CD4-positive, alpha-beta T cell treated with Interleukin-10 for 1 hour (primary cell): ENCODE measurements around the gene TMEM181.
"Not testable (repeated sequence)": the region's sequence is repeated elsewhere in the genome, so short reads cannot be mapped to it uniquely, and the experiment has no call there.

Experiments
- DNase-seq: peaks from one replicate; pipeline ENCODE4 v3.0.0-alpha.2; 2020

The TMEM181 gene, protein sequence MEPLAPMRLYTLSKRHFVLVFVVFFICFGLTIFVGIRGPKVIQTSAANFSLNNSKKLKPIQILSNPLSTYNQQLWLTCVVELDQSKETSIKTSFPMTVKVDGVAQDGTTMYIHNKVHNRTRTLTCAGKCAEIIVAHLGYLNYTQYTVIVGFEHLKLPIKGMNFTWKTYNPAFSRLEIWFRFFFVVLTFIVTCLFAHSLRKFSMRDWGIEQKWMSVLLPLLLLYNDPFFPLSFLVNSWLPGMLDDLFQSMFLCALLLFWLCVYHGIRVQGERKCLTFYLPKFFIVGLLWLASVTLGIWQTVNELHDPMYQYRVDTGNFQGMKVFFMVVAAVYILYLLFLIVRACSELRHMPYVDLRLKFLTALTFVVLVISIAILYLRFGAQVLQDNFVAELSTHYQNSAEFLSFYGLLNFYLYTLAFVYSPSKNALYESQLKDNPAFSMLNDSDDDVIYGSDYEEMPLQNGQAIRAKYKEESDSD

DNA sequence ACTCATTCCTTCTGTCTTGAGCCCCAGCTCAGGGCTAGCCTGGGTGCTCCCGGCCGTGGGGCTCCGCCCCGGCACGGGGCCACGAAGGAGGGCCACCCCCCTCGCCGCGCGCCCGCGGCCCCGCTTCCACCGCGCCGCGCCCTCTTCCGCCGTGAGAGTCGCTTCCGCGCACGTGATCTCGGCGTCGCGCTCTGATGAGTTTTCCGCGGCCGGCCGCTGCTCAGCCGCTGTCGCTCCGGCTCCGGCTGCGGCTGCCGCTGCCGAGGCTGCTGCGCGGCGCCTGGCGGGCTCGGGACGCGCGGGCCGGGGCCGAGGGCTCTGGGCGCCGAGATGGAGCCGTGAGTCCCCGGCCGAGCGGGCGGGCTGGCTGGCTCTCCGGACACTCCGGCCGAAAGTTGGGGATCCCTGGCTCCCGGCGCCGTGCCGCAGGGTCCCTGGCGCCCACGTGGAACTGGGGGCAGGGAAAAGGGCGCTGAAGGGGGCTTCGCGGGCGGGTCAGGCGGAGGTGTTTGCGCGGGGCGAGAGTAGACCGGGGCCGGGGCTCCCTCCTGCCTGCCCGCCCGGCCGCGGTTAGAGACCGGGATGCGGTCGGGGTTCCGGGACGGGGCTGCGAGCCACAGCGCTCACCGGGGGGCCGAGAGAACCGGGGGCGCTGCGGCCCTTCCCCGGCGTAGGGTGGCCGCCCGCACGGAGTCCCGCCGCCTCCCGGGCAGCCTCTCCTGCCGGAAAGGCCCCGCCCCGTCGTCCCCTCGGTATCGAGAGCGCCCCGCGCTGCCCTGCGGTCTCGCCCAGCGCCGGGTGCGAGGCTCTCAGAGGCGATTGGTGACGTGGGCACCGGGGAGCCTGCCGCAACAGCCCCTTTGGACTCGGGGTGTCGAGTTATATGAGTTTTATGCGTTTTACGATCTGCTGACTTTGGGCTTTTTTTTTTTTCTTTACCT lies at the start of gene TMEM181:
TMEM181 (plus strand) TSS at position 197 of the 941 bp plus-strand sequence; CDS start at position 331, 134 bp downstream.
- peak; percentile 89 for DNase-seq

DNA sequence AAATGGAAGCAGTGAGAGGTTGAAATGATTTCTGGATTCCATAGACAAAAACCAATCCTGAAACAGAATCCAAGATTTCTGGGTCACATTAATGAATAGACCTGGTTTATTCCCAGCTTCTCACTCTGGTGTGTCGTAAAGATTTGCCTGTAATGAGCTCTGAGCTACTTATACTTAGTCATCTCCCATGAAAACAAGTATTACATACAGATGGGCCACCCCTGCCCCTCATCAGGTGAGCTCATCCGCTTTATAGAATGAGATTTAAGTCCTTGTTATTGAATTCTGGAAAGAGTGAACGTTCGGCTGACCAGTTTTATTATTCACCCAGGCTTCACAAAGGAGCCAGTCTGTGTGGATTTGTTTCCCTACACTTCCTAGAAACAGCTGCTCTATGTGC lies 47.1 kb upstream of the TMEM181 start:
- DNase-seq, result no peak

DNA sequence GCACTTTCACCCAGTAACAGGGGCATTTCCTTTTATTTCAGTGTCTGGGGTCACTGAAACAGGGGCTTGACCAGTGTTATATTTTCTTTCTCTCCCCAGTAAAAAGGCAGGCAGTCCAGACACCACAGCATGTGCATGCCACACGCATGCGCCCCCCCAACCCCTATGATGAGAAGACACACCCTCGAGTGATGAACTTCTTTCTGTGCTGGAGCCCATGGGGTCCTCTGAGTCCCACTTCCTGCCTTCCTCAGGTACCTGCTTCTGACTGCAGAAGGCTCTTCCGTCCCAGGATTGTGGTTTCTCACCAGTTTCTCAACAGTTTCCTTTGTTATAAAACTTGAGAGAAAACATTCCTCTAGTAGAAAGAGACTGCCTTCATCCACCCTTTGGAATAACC lies 45.7 kb upstream of the TMEM181 start:
- DNase-seq, result no peak

DNA sequence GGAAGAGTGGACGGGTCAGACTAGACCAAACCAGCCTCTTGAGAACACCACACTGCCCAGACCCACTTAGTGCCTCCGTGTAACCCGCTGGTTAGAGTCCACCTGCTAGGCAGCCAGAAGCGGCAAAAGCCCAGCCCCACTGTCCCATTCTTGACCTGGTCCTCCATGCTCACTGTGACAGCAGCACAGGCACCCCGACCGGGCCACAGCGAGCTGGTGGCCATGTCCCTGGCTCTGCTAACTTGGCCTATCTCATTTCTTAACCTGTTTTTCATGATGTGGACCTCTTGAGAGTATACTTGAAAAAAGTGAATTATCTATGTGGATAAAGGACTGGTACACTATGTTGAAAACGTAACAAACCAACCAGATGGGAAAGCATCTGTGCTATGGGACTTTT lies 44.9 kb upstream of the TMEM181 start:
- DNase-seq, result no peak

DNA sequence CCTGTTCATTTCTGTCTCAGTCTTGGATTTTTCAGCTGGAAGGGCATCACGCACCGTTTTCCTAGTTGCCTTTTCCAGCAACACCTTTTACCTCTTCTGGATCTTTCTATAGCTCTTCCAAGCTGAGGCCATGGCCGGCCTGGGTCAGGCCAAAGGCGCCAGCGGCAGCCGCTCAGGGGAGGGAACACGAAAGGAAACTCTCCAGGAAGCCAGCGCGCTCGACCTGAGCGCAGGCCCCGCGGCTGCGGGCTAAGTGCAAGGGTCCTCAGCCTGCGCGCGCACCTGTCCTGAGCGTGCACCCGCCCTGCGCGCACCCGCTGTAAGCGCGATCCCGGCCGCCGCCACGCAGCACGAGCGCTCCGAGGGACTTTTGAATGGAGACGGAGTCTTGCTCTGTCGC lies 43.8 kb upstream of the TMEM181 start:
- no peak for DNase-seq

DNA sequence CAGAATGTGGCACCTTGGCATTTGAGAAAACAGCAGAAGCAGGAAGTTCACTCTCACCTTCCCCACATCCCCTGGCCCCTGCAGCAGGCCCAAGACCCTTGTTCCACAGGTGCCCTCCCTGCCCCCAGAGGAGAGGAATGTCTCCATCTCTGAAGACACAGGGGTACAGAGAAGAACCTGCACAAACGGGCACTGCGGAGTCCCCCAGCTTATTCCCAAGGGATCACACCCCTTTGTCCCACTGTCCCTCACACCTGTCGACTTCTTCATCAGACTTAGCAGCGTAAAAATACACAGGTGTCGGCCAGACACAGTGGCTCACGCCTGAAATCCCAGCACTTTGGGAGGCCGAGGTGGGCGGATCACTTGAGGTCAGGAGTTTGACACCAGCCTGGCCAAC lies 42.9 kb upstream of the TMEM181 start:
- no peak for DNase-seq

DNA sequence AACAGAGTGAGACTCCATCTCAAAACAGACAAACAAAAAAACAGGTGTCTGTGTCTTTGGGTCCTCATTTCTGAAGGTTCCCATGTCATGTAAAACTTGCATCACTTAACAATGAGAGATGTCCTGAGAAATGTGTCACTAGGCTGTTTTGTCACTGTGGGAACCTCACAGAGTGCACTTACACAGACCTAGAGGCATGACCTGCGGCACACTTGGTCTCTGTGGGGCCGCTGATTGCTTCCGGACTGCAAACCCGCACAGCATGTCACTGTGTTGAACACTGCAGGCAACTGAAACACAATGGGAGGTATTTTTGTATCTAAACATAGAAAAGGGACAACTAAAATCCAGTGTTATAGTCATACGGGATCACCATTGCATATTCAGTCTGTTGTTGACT lies 42.3 kb upstream of the TMEM181 start:
- no peak for DNase-seq

DNA sequence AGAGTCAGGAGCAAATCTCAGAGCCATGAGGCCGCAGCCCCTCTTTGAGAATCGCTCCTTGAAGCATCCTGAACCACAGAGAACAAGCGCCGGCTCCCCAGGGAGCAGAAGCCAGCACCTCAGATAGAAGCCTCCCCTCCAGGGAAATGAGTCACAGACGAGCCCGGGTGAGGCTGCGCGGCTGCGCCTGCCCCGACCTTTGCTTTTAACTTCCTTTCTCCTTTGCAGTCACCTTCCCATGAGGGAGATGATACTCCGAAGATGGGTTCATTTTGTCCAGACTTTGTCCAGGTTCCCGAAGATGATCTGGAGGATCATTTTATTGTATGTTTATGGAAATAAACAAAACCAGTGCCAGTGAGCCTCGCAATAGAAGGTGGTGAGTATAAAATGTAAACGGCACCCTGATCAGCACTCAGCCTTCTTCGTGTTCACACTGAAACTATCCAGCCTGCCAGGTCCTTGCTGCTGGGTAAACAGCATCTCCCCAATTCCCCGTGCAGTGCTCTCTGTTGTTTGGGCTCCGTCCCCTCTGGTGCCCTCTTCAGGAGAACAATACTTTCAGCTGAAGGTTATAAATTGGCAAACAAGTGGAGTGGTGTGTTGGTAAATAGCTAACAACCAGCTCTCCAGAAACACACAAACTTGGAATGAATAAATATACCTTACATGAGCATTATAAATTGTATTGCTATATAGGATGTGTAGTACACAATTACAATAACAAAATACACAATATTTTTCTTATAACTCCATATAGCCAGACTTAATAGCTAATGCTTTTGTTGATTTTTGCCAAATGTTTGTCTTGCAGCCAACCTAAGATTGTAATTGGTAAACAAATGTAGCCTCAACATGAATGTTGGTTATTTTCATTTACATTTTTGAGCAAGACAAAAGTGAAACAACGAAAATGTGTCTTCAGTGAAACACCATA lies 41.4 kb upstream of the TMEM181 start:
- DNase-seq, result peak; percentile 74

DNA sequence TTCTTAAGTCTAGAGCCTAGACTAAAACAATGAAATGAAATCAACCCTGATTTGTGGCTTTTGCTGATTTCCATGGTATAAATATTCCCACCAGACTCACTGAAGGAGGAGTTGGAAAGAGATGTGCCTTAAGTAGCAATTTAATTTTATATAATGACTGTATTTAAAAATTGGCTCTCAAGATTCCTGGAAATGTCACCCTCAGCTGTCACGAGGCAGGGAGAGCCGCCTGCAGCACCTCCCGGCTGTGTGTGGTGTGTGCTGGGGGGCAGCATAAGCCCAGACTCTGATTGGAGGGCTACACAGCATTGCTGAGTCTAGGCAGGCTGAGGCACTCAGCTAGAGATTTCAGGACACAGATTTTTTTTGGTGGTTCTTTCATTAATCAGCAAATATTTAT lies 40.6 kb upstream of the TMEM181 start:
- no peak for DNase-seq

DNA sequence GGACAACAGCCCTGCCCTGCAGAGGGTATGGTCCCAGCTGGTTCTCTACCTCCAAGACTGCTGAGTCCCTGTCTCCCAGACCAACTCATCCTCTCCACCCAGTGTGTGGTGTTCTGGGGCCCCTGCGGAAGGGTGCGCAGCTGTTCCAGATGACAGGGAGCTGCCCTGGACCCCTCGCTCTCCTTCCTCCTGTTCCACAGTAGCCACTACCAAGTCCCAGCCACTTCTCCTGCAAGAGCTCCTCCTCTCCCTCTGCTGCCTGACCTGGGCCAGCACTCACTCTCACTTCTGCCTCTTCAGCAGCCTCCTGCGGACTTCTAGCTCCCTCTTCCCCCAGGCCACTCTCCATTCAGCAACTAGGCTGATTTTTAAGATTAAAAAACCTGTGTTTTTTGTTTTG lies 40.1 kb upstream of the TMEM181 start:
- no peak for DNase-seq

DNA sequence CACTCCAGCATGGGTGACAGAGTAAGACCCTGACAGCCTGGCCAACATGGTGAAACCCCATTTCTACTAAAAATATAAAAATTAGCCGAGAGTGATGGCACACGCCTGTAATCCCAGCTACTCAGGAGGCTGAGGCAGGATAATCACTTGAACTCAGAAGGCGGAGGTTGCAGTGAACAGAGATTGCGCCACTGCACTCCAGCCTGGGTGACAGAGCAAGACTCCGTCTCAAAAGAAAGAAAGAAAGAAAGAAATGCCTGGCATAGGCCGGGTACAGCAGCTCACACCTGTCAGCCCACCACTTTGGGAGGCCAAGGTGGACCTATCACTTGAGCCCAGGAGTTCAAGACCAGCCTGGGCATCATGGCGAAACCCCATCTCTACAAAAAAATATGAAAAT lies 38.9 kb upstream of the TMEM181 start:
- not testable (repeated sequence) for DNase-seq

DNA sequence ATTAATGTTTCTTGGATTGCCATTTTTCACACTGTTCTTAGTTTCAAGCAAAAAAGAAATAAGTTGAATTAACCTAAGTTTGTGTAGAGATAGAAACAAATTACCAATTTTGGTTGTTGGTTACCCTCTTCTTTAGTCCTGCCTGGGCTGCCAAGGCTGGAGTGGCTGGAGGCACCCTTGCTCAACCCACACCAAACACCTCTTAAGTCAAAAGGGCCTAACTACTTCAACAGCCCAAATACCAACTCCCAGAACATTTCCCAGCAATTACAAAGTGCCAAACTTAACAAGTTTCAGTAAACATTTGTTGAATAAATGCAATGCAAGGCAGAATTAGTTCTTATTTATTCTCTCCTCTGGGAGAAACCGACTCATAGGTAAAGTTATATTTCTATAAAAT lies 38.1 kb upstream of the TMEM181 start:
- no peak for DNase-seq

DNA sequence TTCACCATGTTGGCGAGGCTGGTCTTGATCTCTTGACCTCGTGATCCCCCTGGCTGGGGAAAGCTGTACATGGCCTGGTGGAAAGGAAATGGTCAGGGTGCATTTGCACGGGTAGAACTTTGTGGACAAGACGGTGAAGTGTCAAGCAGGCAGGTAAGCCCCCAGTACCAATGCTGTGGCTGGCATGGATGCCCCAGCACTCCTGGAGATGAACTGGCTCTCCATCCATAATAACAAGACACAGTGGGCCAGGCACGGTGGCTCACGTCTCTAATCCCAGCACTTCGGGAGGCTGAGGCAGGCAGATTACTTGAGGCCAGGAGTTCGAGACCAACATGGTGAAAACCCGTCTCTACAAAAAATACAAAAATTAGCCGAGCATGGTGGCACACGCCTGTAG lies 37.3 kb upstream of the TMEM181 start:
- DNase-seq, result no peak

DNA sequence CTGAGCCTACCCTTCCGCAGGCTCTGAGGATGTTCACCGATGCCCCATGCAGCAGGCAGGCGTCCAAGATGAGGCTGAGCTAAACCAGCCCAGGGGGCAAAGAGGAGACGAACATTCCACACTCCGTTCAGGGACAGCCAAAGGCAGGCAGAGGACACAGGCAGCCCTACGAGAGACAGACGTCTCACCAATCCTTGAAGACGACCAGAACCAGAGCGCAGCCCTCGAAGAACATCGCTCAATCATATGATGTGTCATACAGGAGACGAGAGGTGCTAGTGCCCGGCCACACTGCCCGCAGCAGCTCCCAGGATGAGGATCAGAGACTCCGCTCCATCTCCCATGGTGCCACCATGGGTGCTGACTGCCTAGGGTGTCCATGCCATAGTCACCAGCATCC lies 35.6 kb upstream of the TMEM181 start:
- DNase-seq, result no peak

DNA sequence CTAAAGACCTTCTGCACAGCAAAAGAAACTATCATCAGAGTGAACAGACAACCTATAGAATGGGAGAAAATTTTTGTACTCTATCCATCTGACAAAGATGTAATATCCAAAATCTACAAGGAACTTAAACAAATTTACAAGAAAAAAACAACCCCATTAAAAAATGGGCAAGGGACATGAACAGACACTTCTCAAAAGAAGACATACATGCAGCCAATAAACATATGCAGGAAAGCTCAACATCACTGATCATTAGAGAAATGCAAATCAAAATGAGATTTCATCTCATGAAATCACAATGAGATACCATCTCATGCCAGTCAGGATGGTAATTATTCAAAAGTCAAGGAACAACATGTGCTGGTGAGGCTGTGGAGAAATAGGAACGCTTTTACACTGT lies 32.0 kb upstream of the TMEM181 start:
- DNase-seq, result not testable (repeated sequence)

DNA sequence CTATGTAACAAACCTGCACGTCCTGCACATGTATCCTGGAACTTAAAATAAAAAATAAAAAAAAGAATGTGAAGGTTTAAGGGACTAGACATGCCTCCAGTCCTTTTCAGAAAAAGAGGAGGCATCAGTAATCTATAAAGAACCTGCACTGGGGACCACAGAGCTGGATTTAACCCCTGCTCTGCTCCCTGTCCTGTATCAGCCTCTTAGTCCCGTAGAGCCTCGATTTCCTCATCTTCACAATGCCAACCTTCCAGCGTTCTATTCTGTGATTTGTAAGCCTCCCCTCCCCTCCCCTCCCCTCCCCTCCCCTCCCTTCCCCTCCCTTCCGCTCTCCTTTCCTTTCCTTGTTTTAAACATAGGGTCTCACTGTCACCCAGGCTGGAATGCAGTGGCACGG lies 31.1 kb upstream of the TMEM181 start:
- no peak for DNase-seq

DNA sequence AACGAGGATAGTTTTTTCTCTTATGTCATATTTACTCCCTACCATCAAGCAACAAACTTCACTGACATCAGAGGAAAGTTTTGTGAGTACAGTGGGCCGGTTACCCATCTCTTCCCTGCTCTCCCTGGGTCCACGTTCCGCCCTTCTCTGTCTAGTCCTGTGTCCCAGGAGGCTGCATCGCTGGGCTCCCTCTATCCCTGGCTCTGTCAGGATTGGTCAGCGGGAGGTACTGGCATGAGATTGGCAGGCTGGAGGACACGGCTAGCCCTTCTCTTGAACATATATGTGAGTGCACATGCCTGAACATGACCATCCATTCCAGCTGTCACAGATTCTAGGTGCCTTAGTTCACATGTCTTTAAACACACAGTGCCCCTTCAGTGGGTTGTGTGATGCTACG lies 30.3 kb upstream of the TMEM181 start:
- no peak for DNase-seq

DNA sequence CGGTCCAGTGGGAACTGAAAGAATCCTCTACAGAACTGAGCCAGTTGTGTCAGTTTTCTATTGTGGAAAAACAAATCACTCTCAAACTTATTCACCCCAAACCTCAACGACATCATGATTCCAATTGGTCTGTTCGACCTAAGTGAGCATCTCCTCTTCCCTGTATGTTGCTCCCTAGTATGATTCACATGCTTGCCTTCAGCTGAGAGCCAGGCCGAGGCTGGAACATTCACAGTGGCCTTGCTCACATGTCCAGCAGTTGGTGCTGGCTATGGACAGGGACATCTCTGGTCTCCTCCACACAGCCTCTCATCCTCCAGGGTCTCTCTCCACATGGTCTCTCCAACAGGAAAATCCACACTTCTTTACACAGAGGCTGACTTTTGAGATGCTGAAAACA lies 28.3 kb upstream of the TMEM181 start:
- DNase-seq, result no peak

DNA sequence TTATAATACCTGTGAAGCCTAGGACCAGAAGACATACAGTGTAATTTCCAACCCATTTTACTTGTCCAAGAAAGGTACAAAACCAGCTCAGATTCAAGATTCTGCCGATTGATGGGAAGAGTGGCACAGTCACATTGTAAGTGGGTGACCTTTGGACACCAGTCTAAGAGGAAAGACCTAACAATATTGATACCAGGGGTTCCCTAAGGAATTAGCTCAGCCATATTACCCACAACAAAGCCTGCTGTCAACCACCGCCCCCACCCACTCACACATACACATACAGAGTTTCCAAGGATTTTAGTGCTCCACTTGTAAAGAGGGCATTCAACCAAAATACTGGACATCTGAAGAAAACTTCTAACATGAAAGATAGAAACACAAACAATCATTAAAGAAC lies 27.9 kb upstream of the TMEM181 start:
- DNase-seq, result no peak

DNA sequence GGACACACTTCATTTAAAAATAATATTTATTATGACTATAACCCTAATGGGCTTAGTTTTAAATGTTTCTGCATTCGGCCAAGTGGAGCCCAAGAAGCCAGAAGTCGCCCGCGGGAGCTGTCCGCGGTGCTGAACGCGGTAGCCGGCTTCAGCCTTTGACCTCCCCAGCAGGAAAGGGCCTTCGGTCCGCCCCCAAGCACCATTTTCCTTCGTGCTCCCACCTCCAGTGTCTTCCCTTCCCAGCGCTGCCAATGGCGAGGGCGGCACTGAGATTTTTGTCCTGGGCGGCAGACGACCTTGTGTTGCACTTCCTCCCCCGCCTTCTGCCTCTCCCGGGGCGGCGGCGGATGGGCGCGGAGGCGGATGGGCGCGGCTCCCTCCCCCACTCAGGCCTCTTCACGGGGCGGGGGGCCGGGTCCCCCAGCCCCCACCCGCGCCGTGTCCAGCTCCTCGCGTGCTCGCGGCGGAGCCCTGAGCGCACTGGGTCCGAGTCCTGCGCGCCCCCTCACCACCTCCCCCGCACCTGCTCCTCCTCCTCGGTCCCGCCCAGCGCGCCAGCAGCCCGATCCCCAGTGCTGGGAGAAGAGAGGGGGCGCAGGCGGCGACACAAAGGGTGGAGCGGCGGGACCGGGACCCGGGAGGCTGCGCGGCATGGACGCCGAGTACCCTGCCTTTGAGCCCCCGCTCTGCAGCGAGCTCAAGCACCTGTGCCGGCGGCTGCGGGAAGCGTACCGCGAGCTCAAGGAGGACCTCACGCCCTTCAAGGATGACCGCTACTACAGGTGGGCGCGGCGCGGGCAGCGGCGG lies 23.6 kb upstream of the TMEM181 start:
- peak; percentile 73 for DNase-seq

DNA sequence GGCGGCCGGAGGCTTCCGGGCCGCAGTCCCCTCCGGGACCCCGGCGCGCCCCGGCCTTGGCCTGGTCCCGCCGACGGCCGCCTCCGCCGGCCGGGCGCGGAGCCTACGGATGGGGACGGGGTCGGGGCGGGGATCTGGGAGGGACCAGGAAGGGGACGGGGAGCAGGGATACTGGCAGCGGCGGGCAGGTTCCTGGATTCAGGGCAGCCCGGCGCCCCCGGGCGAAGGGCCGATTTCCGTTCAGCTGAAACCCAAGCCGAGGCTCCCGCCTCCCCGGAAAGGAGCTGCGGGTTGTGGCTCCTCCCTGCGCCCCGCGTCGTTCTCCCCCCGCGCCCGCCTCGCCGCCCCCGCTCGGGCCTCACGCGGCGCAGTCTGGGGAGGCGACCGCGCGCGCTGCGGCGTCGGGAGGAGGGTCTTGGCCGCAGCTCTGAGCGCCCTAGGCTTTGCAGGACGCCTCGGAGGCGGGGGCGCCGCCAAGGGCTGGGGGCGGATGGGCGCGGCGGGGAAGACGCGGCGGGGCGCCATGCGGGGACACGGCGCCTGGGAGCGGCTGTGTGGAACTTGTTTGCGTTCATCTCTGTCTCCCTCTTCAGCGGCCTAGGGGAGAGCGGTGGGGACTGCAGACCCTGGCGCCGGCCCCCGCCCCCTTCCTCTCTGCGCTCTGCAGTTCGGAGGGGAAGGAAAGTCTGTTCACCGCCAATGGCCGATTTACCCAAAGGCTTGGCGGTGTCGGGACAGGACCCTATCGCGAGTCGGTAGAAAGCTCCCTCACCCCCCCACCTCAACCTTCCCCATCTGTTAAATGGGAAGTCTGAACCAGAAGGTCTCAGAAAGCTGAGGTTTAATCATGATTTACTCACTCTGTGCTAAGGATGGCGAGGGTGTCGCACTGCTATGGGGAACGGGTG lies 22.7 kb upstream of the TMEM181 start:
- DNase-seq, result peak; percentile 30
